Left lobe of liver (tissue), 2 donors: ENCODE data around the gene HOXC13. TPM values are rescaled to one million over a fixed set of nuclear protein-coding genes. Genes with fewer than 3 reads are reported as not detected.

Experiments
- ATAC-seq: fragments of 200-7000 bp; cut with Tn5 transposase; one replicate; pipeline ENCODE4 v1.9.1; 2020; ENCODE audit warnings: mild to moderate bottlenecking, moderate library complexity
- DNase-seq: peaks from one replicate; pipeline ENCODE4 v3.0.0-alpha.2; 2020; ENCODE audit warnings: low spot score
- total RNA-seq: library from RNA; stranded (reverse); gene quantifications from one replicate; pipeline ENCODE4 v1.2.1, GENCODE V29; 2021
- donor health status: DM: no; HTN: no; CAD: no; lungs with moderate emphysema.
- donor health status: DM: no; HTN: yes; CAD: no.

Gene HOXC13
- not detected for total RNA-seq

- ATAC-seq (no peak), DNase-seq (no peak)
Observed at GRCh38 chr12:53938326-53939140, at the start of gene HOXC13. Gene HOXC13 (plus strand): TSS chr12:53938831. CDS start chr12:53938907, 76 bp downstream.

GRCh38 chr12:53890081-53890480 lies 48.5 kb upstream of the HOXC13 start:
- no peak for DNase-seq
- ATAC-seq = no peak

GRCh38 chr12:53892762-53893395 lies 45.8 kb upstream of the HOXC13 start:
- ATAC-seq (no peak), DNase-seq (no peak)

GRCh38 chr12:53899230-53899629 lies 39.4 kb upstream of the HOXC13 start:
- ATAC-seq (no peak), DNase-seq (no peak)

GRCh38 chr12:53907103-53907502 lies 31.5 kb upstream of the HOXC13 start:
- no peak for DNase-seq
- ATAC-seq = no peak

- ATAC-seq (no peak), DNase-seq (no peak)
Observed at GRCh38 chr12:53916788-53917655, 21.6 kb upstream of the HOXC13 start.

- no peak for ATAC-seq
- no peak for DNase-seq
Observed at GRCh38 chr12:53924521-53925405, 13.9 kb upstream of the HOXC13 start.

GRCh38 chr12:53927220-53928029 lies 11.2 kb upstream of the HOXC13 start:
- DNase-seq (no peak), ATAC-seq (no peak)

- no peak for DNase-seq
- no peak for ATAC-seq
Observed at GRCh38 chr12:53928054-53928835, 10.4 kb upstream of the HOXC13 start.

GRCh38 chr12:53929527-53929926 lies 9.1 kb upstream of the HOXC13 start:
- DNase-seq (no peak), ATAC-seq (no peak)

- ATAC-seq (no peak), DNase-seq (no peak)
Observed at GRCh38 chr12:53930591-53931255, 7.9 kb upstream of the HOXC13 start.

GRCh38 chr12:53931844-53932581 lies 6.6 kb upstream of the HOXC13 start:
- DNase-seq (no peak), ATAC-seq (no peak)

GRCh38 chr12:53932915-53933314 lies 5.7 kb upstream of the HOXC13 start:
- ATAC-seq (no peak), DNase-seq (no peak)

- ATAC-seq (no peak), DNase-seq (no peak)
Observed at GRCh38 chr12:53935383-53936341, 3.0 kb upstream of the HOXC13 start.

GRCh38 chr12:53937099-53937498 lies 1.5 kb upstream of the HOXC13 start:
- no peak for DNase-seq
- ATAC-seq = no peak

- no peak for ATAC-seq
- DNase-seq = no peak
Observed at GRCh38 chr12:53937596-53938325, 870 bp upstream of the HOXC13 start.
